Measurements from ENCODE around the gene KDM7A. TPM values are rescaled to one million over a fixed set of nuclear protein-coding genes. Genes with fewer than 3 reads are reported as not detected.

KDM7A gene
- total RNA-seq, 1 donor from 2014 or later: 13.8 TPM

- Mint-ChIP-seq H3K4me1 (peaks cover 91% of the 10 kb centered on the region), H3K27me3 (no peaks in the 10 kb centered on the region), H3K27ac (peak overlapping the region; percentile 18), H3K9me3 (no peaks in the 10 kb centered on the region), H3K4me3 (no peak overlapping the region), H3K36me3 (ENCODE audit: low read depth) (peaks cover 50% of the 10 kb centered on the region)
- ChIA-PET POLR2A (interaction anchor here (1.1 kb wide), 1 partner anchor 957 kb away, joined by 3 read pairs; no protein-coding TSS in a partner anchor), CTCF (no interaction called here)
- DNase-seq: no peak
- TF ChIP-seq CTCF (IDR thresholded peaks at IDR 0.05): no peak
- intact Hi-C loops (cut with micrococcal nuclease): no loop called here
- no peak for ATAC-seq (ENCODE audit: low read depth)
Observed at GRCh38 chr7:140057143-140057535, 119.6 kb downstream of the KDM7A start.

DNA sequence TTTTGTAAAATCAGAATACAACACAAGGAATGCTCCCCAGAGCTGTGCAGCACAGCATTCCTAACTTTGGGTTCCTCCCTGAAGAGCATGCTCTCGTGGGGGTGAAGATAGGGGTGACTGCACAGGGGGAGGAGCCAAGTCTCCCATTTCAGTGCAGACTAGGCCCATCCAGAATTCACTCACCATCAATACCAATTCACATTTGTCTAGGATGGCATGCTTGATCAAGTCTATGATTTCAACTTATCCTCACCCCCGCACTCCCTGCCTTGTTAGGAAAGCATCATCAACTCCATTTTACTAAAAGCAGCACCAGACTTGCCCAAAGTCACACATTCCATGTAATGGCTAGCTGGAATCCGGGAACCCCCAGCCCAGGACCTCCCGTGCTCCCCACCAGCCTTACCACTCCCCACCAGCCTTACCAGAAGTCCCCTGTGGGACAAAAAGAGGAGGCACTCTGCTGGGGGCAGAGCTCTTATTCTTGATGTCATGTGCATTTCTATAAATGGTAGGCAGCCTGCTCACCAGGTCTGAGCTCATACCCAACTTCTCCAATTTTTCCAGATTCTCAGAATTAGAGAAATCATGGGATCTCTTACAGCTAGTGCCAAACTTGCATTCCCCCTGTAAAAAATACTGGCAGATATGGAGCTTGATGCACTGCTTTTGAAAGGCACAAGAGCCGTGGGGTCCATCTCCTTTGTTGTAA is 120.2 kb downstream of the KDM7A start:
- Mint-ChIP-seq H3K9me3 (no peaks in the 10 kb centered on the region), H3K36me3 (ENCODE audit: low read depth) (peaks cover 53% of the 10 kb centered on the region), H3K27ac (peak overlapping the region; percentile 22), H3K4me3 (no peak overlapping the region), H3K4me1 (peaks cover 90% of the 10 kb centered on the region), H3K27me3 (no peaks in the 10 kb centered on the region)
- ATAC-seq (ENCODE audit: low read depth): no peak
- CTCF ChIA-PET: no interaction called here
- no peak for DNase-seq
- POLR2A ChIA-PET: interaction anchor here (1.1 kb wide), 1 partner anchor 958 kb away, joined by 3 read pairs; no protein-coding TSS in a partner anchor
- no peak for TF ChIP-seq CTCF (IDR thresholded peaks at IDR 0.05)
- intact Hi-C loops (cut with micrococcal nuclease): no loop called here

GRCh38 chr7:140055833-140056232 is 121.0 kb downstream of the KDM7A start:
- no peaks in the 10 kb centered on the region for H3K27me3 Mint-ChIP-seq
- H3K4me3 Mint-ChIP-seq: no peak overlapping the region
- CTCF ChIA-PET: no interaction called here
- ATAC-seq (ENCODE audit: low read depth) (no peak), DNase-seq (no peak)
- TF ChIP-seq CTCF (IDR thresholded peaks at IDR 0.05): no peak
- peaks cover 83% of the 10 kb centered on the region for H3K4me1 Mint-ChIP-seq
- POLR2A ChIA-PET: no interaction called here
- peaks cover 54% of the 10 kb centered on the region for H3K36me3 Mint-ChIP-seq (ENCODE audit: low read depth)
- intact Hi-C loops (cut with micrococcal nuclease): no loop called here
- peak overlapping the region; percentile 22 for H3K27ac Mint-ChIP-seq
- H3K9me3 Mint-ChIP-seq: no peaks in the 10 kb centered on the region

GRCh38 chr7:140054751-140055150 is 122.0 kb downstream of the KDM7A start:
- ChIA-PET CTCF (interaction anchor here (0.6 kb wide), 1 partner anchor 28 kb away, joined by 3 read pairs; no protein-coding TSS in a partner anchor), POLR2A (interaction anchor here (1.4 to 1.7 kb wide), 2 partner anchors 8 to 122 kb away, joined by 4 to 6 read pairs; partner anchors contain the start of genes KDM7A and PARP12)
- Mint-ChIP-seq H3K27ac (peak overlapping the region; percentile 86), H3K9me3 (no peaks in the 10 kb centered on the region), H3K4me3 (no peak overlapping the region), H3K36me3 (ENCODE audit: low read depth) (peaks cover 64% of the 10 kb centered on the region), H3K4me1 (peaks cover 77% of the 10 kb centered on the region), H3K27me3 (no peaks in the 10 kb centered on the region)
- ATAC-seq (ENCODE audit: low read depth) (no peak), DNase-seq (no peak)
- intact Hi-C loops (cut with micrococcal nuclease): loop anchor here (1.0 kb wide), 2 partner anchors 8 to 250 kb away; partner anchors contain the start of gene PARP12
- TF ChIP-seq CTCF (IDR thresholded peaks at IDR 0.05): no peak

GRCh38 chr7:140053812-140054539 is 122.8 kb downstream of the KDM7A start:
- intact Hi-C loops (cut with micrococcal nuclease): loop anchor here (1.0 kb wide), 2 partner anchors 8 to 250 kb away; partner anchors contain the start of gene PARP12
- DNase-seq (no peak), ATAC-seq (ENCODE audit: low read depth) (peak; percentile 81)
- H3K9me3 Mint-ChIP-seq: no peaks in the 10 kb centered on the region
- H3K36me3 Mint-ChIP-seq (ENCODE audit: low read depth): peaks cover 63% of the 10 kb centered on the region
- CTCF ChIA-PET: no interaction called here
- TF ChIP-seq CTCF (IDR thresholded peaks at IDR 0.05): no peak
- H3K4me1 Mint-ChIP-seq: peaks cover 72% of the 10 kb centered on the region
- POLR2A ChIA-PET: interaction anchor here (0.6 to 1.7 kb wide), 3 partner anchors 9 to 617 kb away, joined by 4 to 6 read pairs (median 5); partner anchors contain the start of genes KDM7A and PARP12
- peak overlapping the region; percentile 29 for H3K4me3 Mint-ChIP-seq
- H3K27ac Mint-ChIP-seq: peak overlapping the region; percentile 86
- no peaks in the 10 kb centered on the region for H3K27me3 Mint-ChIP-seq
